Inflammatory macrophage (primary cell): Measurements from ENCODE around the gene ASB2.

Experiments used
- DNase-seq, 2 donors: peaks; one replicate each; pipeline ENCODE4 v3.0.0-alpha.2; 2020 to 2022

ASB2 gene

GRCh38 chr14:94001016-94001415, 24.6 kb upstream of the ASB2 start:
- DNase-seq = no peak

GRCh38 chr14:94000267-94000666, 23.9 kb upstream of the ASB2 start:
- DNase-seq = no peak

- no peak for DNase-seq
Observed at GRCh38 chr14:93999573-93999972, 23.2 kb upstream of the ASB2 start.

- DNase-seq = no peak
Observed at GRCh38 chr14:93998871-93999403, 22.6 kb upstream of the ASB2 start.

GRCh38 chr14:93997916-93998870, 21.8 kb upstream of the ASB2 start:
- no peak for DNase-seq

GRCh38 chr14:93997082-93997481, 20.7 kb upstream of the ASB2 start, which contains the start of gene CCDC197:
TSS of gene CCDC197 (plus strand) at chr14:93997301. CDS start at chr14:93998132, 831 bp downstream.
- no peak for DNase-seq

- DNase-seq = no peak
Observed at GRCh38 chr14:93996130-93996695, 19.8 kb upstream of the ASB2 start.

- peak; percentile 51 to 84 for DNase-seq
Observed at GRCh38 chr14:93994919-93995682, 18.7 kb upstream of the ASB2 start.

- no peak for DNase-seq
Observed at GRCh38 chr14:93993382-93993781, 17.0 kb upstream of the ASB2 start.

- no peak for DNase-seq
Observed at GRCh38 chr14:93991649-93992048, 15.3 kb upstream of the ASB2 start.

GRCh38 chr14:93991212-93991611, 14.8 kb upstream of the ASB2 start:
- no peak for DNase-seq

GRCh38 chr14:93989939-93990338, 13.6 kb upstream of the ASB2 start:
- peak; percentile 76 for DNase-seq

- no peak for DNase-seq
Observed at GRCh38 chr14:93987815-93988476, 11.6 kb upstream of the ASB2 start.

- DNase-seq = no peak
Observed at GRCh38 chr14:93987376-93987775, 11.0 kb upstream of the ASB2 start.

GRCh38 chr14:93986955-93987354, 10.6 kb upstream of the ASB2 start:
- peak in 1 of 2 donors; percentile 48 for DNase-seq

- DNase-seq = peak in 1 of 2 donors; percentile 64
Observed at GRCh38 chr14:93984987-93985410, 8.6 kb upstream of the ASB2 start.

GRCh38 chr14:93984070-93984469, 7.7 kb upstream of the ASB2 start:
- no peak for DNase-seq

GRCh38 chr14:93982230-93983007, 6.0 kb upstream of the ASB2 start:
- DNase-seq = peak; percentile 30 to 65

- DNase-seq = no peak
Observed at GRCh38 chr14:93981316-93982229, 5.2 kb upstream of the ASB2 start.

- DNase-seq = no peak
Observed at GRCh38 chr14:93980456-93981201, 4.3 kb upstream of the ASB2 start.
